ENCODE data around the gene ADAMTSL1. TPM values are rescaled to one million over a fixed set of nuclear protein-coding genes. Genes with fewer than 3 reads are reported as not detected.

The ADAMTSL1 gene
- total and polyA plus RNA-seq, 2 experiments from 2014 or later = 2.3 to 5.0 TPM

DNA sequence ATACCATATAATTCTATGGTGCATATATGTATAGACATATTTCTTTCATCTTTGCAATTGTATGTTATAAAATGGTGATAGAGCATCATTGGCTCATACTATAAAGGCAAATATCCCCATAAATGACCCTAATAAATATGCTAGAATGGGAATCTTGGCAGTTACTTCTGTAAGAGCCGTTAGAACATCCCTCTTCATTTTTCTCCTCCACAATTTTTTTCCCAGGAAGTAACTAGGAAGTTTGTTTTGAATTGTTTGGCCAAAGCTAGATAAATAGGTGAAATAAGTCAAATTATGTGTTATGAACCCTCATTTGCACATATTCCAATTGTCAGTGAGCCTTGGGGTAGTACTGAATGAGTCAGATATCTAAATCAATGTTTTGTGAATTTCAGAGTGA, 209.9 kb downstream of the ADAMTSL1 start (continued):
- TF ChIP-seq, protein P1, sequence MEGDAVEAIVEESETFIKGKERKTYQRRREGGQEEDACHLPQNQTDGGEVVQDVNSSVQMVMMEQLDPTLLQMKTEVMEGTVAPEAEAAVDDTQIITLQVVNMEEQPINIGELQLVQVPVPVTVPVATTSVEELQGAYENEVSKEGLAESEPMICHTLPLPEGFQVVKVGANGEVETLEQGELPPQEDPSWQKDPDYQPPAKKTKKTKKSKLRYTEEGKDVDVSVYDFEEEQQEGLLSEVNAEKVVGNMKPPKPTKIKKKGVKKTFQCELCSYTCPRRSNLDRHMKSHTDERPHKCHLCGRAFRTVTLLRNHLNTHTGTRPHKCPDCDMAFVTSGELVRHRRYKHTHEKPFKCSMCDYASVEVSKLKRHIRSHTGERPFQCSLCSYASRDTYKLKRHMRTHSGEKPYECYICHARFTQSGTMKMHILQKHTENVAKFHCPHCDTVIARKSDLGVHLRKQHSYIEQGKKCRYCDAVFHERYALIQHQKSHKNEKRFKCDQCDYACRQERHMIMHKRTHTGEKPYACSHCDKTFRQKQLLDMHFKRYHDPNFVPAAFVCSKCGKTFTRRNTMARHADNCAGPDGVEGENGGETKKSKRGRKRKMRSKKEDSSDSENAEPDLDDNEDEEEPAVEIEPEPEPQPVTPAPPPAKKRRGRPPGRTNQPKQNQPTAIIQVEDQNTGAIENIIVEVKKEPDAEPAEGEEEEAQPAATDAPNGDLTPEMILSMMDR (conservative IDR thresholded peaks at IDR 0.05; ENCODE audit: low read depth in 2 of 2) = no peak
- TF ChIP-seq CREB1 (CRISPR knock-in tag; IDR thresholded peaks at IDR 0.05; ENCODE audit: low read depth) (no peak), ZNF331 (CRISPR knock-in tag; IDR thresholded peaks at IDR 0.05; ENCODE audit: low read depth) (no peak), EZH2phosphoT487 (IDR thresholded peaks at IDR 0.05; ENCODE audit: unreplicated experiment) (no peak)
- TF ChIP-seq, protein P2, sequence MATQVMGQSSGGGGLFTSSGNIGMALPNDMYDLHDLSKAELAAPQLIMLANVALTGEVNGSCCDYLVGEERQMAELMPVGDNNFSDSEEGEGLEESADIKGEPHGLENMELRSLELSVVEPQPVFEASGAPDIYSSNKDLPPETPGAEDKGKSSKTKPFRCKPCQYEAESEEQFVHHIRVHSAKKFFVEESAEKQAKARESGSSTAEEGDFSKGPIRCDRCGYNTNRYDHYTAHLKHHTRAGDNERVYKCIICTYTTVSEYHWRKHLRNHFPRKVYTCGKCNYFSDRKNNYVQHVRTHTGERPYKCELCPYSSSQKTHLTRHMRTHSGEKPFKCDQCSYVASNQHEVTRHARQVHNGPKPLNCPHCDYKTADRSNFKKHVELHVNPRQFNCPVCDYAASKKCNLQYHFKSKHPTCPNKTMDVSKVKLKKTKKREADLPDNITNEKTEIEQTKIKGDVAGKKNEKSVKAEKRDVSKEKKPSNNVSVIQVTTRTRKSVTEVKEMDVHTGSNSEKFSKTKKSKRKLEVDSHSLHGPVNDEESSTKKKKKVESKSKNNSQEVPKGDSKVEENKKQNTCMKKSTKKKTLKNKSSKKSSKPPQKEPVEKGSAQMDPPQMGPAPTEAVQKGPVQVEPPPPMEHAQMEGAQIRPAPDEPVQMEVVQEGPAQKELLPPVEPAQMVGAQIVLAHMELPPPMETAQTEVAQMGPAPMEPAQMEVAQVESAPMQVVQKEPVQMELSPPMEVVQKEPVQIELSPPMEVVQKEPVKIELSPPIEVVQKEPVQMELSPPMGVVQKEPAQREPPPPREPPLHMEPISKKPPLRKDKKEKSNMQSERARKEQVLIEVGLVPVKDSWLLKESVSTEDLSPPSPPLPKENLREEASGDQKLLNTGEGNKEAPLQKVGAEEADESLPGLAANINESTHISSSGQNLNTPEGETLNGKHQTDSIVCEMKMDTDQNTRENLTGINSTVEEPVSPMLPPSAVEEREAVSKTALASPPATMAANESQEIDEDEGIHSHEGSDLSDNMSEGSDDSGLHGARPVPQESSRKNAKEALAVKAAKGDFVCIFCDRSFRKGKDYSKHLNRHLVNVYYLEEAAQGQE (IDR thresholded peaks at IDR 0.05; ENCODE audit: unreplicated experiment) = no peak

DNA sequence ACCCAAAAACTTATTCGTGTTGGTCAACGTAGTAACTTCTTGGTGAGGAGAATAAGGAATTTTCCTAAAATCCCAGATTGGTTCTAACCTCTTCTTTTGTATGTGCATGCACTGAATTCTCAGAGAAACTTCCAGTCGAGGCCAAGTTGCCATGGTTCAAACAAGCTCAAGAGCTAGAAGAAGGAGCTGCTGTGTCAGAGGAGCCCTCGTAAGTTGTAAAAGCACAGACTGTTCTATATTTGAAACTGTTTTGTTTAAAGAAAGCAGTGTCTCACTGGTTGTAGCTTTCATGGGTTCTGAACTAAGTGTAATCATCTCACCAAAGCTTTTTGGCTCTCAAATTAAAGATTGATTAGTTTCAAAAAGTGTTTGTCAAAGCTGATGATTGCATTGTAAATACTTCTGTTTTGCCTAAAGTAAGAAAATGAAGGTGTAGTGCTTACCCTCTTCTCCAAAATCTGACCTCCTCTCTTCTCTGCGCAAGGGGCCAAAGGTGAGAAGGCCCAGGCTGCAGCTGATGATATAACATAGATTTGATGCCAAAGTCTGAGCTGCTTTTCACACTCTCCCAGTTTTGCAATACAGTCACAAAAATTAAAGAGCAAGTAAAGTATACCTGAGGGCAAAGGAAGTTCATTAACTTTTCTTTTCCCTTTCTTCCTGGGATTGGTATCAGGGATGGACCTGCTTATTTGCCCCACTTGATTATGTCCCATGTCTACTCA, 210.8 kb downstream of the ADAMTSL1 start:
- no peak for ATAC-seq
- H2AFZ ChIP-seq = no peak overlapping the region; the same call in 1 of the 2 replicates
- TF ChIP-seq CREB1 (CRISPR knock-in tag; IDR thresholded peaks at IDR 0.05; ENCODE audit: low read depth) = no peak
- TF ChIP-seq, protein P1 (conservative IDR thresholded peaks at IDR 0.05; ENCODE audit: low read depth in 2 of 2) = no peak
- TF ChIP-seq POLR2AphosphoS5 (IDR thresholded peaks at IDR 0.05; ENCODE audit: low read depth) = no peak
- TF ChIP-seq ZNF114 (CRISPR knock-in tag; IDR thresholded peaks at IDR 0.05) = no peak
- TF ChIP-seq JUNB (IDR thresholded peaks at IDR 0.05; ENCODE audit: unreplicated experiment) = no peak
- TF ChIP-seq, protein P3, sequence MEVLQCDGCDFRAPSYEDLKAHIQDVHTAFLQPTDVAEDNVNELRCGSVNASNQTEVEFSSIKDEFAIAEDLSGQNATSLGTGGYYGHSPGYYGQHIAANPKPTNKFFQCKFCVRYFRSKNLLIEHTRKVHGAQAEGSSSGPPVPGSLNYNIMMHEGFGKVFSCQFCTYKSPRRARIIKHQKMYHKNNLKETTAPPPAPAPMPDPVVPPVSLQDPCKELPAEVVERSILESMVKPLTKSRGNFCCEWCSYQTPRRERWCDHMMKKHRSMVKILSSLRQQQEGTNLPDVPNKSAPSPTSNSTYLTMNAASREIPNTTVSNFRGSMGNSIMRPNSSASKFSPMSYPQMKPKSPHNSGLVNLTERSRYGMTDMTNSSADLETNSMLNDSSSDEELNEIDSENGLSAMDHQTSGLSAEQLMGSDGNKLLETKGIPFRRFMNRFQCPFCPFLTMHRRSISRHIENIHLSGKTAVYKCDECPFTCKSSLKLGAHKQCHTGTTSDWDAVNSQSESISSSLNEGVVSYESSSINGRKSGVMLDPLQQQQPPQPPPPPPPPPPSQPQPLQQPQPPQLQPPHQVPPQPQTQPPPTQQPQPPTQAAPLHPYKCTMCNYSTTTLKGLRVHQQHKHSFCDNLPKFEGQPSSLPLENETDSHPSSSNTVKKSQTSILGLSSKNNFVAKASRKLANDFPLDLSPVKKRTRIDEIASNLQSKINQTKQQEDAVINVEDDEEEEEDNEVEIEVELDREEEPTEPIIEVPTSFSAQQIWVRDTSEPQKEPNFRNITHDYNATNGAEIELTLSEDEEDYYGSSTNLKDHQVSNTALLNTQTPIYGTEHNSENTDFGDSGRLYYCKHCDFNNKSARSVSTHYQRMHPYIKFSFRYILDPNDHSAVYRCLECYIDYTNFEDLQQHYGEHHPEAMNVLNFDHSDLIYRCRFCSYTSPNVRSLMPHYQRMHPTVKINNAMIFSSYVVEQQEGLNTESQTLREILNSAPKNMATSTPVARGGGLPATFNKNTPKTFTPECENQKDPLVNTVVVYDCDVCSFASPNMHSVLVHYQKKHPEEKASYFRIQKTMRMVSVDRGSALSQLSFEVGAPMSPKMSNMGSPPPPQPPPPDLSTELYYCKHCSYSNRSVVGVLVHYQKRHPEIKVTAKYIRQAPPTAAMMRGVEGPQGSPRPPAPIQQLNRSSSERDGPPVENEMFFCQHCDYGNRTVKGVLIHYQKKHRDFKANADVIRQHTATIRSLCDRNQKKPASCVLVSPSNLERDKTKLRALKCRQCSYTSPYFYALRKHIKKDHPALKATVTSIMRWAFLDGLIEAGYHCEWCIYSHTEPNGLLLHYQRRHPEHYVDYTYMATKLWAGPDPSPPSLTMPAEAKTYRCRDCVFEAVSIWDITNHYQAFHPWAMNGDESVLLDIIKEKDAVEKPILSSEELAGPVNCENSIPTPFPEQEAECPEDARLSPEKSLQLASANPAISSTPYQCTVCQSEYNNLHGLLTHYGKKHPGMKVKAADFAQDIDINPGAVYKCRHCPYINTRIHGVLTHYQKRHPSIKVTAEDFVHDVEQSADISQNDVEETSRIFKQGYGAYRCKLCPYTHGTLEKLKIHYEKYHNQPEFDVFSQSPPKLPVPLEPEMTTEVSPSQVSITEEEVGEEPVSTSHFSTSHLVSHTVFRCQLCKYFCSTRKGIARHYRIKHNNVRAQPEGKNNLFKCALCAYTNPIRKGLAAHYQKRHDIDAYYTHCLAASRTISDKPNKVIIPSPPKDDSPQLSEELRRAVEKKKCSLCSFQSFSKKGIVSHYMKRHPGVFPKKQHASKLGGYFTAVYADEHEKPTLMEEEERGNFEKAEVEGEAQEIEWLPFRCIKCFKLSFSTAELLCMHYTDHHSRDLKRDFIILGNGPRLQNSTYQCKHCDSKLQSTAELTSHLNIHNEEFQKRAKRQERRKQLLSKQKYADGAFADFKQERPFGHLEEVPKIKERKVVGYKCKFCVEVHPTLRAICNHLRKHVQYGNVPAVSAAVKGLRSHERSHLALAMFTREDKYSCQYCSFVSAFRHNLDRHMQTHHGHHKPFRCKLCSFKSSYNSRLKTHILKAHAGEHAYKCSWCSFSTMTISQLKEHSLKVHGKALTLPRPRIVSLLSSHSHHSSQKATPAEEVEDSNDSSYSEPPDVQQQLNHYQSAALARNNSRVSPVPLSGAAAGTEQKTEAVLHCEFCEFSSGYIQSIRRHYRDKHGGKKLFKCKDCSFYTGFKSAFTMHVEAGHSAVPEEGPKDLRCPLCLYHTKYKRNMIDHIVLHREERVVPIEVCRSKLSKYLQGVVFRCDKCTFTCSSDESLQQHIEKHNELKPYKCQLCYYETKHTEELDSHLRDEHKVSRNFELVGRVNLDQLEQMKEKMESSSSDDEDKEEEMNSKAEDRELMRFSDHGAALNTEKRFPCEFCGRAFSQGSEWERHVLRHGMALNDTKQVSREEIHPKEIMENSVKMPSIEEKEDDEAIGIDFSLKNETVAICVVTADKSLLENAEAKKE (CRISPR knock-in tag; IDR thresholded peaks at IDR 0.05) = no peak
- no peak for TF ChIP-seq EZH2 (IDR thresholded peaks at IDR 0.05; ENCODE audit: low read depth, unreplicated experiment)

More for the DNA sequence above, 210.8 kb downstream of the ADAMTSL1 start:
- H3K4me2 ChIP-seq = no peak overlapping the region
- H3K79me2 ChIP-seq (replicated peaks; ENCODE audit: insufficient read depth) = no peaks in the 10 kb centered on the region
- H3K36me3 Mint-ChIP-seq (ENCODE audit: low read depth) = no peaks in the 10 kb centered on the region
- H3K4me1 ChIP-seq (ENCODE audit: insufficient read depth) = no peaks in the 10 kb centered on the region
- H3K36me3 ChIP-seq (ENCODE audit: insufficient read depth) = no peaks in the 10 kb centered on the region
- no peak overlapping the region for H3K27ac Mint-ChIP-seq
- no peak for DNase-seq (ENCODE audit: low spot score)
- no peak overlapping the region for H3K27ac ChIP-seq (ENCODE audit: low read depth)
- H3K27me3 ChIP-seq (ENCODE audit: insufficient read depth) = no peaks in the 10 kb centered on the region
- no peaks in the 10 kb centered on the region for H3K4me1 Mint-ChIP-seq
- no peaks in the 10 kb centered on the region for H3K9me2 ChIP-seq (ENCODE audit: insufficient read depth)
- no peaks in the 10 kb centered on the region for H3K9me3 Mint-ChIP-seq
- no peaks in the 10 kb centered on the region for H3F3A ChIP-seq (replicated peaks; ENCODE audit: low read depth)
- H3K4me3 Mint-ChIP-seq = no peak overlapping the region
- no peaks in the 10 kb centered on the region for H4K20me1 ChIP-seq (replicated peaks; ENCODE audit: insufficient read depth)
- no peaks in the 10 kb centered on the region for H3K27me3 Mint-ChIP-seq (ENCODE audit: insufficient read depth, low read depth, poor library complexity)
- H3K4me3 ChIP-seq = no peak overlapping the region
